Measurements from ENCODE around the gene SMPD2.

SMPD2 gene

DNA sequence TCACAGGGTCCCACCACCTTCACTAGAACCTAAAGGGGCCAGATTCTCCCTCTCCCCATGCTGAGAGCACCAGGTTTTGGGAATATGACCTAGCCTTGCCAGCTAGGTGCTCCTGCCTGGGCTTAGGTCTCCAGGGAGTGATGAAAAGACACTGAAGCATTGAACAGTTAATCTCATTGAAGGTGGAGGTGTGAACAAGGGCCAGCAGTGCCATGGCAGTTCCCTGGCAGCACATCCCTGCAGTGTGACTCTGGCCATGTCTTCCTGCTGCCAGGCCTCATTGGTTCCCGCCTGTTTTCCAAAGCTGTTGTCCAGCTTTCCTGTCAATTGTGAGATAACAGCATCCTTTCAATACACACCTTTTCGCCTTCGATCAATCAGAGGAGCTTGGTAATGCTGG is 11.0 kb upstream of the SMPD2 start:
- Histone ChIP-seq H3K9me3 (ENCODE audit: insufficient read depth, low read length) (no peaks in the 10 kb centered on the region), H3K79me2 (ENCODE audit: insufficient read depth, low read length) (no peaks in the 10 kb centered on the region), H3K9me2 (replicated peaks; ENCODE audit: insufficient read depth, low read length) (no peaks in the 10 kb centered on the region), H3K4me2 (ENCODE audit: low read depth, low read length, poor library complexity, severe bottlenecking) (no peak overlapping the region), H3K4me3 (ENCODE audit: insufficient read depth, low read length, poor library complexity, severe bottlenecking) (no peak overlapping the region), H2AFZ (ENCODE audit: low read depth, low read length, severe bottlenecking) (no peak overlapping the region), H4K20me1 (ENCODE audit: low read depth, low read length) (no peaks in the 10 kb centered on the region), H3K27ac (ENCODE audit: low read depth, low read length) (no peak overlapping the region), H3K36me3 (ENCODE audit: low read length) (no peaks in the 10 kb centered on the region), H3F3A (ENCODE audit: insufficient read depth) (no peaks in the 10 kb centered on the region), H3K27me3 (ENCODE audit: low read length) (no peaks in the 10 kb centered on the region), H3K9ac (ENCODE audit: low read length) (no peak overlapping the region)
- TF ChIP-seq, protein P1, sequence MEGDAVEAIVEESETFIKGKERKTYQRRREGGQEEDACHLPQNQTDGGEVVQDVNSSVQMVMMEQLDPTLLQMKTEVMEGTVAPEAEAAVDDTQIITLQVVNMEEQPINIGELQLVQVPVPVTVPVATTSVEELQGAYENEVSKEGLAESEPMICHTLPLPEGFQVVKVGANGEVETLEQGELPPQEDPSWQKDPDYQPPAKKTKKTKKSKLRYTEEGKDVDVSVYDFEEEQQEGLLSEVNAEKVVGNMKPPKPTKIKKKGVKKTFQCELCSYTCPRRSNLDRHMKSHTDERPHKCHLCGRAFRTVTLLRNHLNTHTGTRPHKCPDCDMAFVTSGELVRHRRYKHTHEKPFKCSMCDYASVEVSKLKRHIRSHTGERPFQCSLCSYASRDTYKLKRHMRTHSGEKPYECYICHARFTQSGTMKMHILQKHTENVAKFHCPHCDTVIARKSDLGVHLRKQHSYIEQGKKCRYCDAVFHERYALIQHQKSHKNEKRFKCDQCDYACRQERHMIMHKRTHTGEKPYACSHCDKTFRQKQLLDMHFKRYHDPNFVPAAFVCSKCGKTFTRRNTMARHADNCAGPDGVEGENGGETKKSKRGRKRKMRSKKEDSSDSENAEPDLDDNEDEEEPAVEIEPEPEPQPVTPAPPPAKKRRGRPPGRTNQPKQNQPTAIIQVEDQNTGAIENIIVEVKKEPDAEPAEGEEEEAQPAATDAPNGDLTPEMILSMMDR (IDR thresholded peaks at IDR 0.05; ENCODE audit: insufficient read depth, low read length, poor library complexity, severe bottlenecking), result no peak
- no peak for TF ChIP-seq EZH2phosphoT487 (conservative IDR thresholded peaks at IDR 0.05; ENCODE audit: low read length)

DNA sequence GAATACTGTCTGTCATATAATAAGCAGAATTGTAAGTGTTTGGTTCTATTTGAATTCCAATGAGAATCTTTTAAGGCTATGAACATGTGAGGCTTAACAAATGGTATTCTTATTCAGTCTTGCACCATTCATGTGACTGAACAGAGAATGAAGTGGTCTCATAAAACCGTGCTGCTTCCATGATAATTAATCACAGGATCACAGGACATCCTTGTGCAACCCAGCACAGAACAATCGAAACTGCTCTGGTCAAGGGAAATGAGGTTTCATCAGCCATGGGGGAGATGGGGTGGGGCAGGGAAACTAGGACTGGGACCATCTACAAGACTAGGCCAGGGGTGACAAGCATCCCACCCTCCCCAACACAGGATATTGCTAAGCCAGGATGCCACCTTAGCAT is 6.1 kb upstream of the SMPD2 start:
- Histone ChIP-seq H3K79me2 (ENCODE audit: insufficient read depth, low read length) (no peaks in the 10 kb centered on the region), H3K36me3 (ENCODE audit: low read length) (no peaks in the 10 kb centered on the region), H3K9me3 (ENCODE audit: insufficient read depth, low read length) (no peaks in the 10 kb centered on the region), H2AFZ (ENCODE audit: low read depth, low read length, severe bottlenecking) (no peak overlapping the region), H3K9me2 (replicated peaks; ENCODE audit: insufficient read depth, low read length) (no peaks in the 10 kb centered on the region), H3K27ac (ENCODE audit: low read depth, low read length) (no peak overlapping the region), H3K9ac (ENCODE audit: low read length) (no peak overlapping the region), H3K4me3 (ENCODE audit: insufficient read depth, low read length, poor library complexity, severe bottlenecking) (no peak overlapping the region), H4K20me1 (ENCODE audit: low read depth, low read length) (no peaks in the 10 kb centered on the region), H3K4me2 (ENCODE audit: low read depth, low read length, poor library complexity, severe bottlenecking) (no peak overlapping the region), H3F3A (ENCODE audit: insufficient read depth) (no peaks in the 10 kb centered on the region), H3K27me3 (ENCODE audit: low read length) (no peaks in the 10 kb centered on the region; the same call in 1 of the 2 replicates)
- TF ChIP-seq EZH2phosphoT487 (conservative IDR thresholded peaks at IDR 0.05; ENCODE audit: low read length), result no peak
- TF ChIP-seq, protein P1 (IDR thresholded peaks at IDR 0.05; ENCODE audit: insufficient read depth, low read length, poor library complexity, severe bottlenecking), result no peak

DNA sequence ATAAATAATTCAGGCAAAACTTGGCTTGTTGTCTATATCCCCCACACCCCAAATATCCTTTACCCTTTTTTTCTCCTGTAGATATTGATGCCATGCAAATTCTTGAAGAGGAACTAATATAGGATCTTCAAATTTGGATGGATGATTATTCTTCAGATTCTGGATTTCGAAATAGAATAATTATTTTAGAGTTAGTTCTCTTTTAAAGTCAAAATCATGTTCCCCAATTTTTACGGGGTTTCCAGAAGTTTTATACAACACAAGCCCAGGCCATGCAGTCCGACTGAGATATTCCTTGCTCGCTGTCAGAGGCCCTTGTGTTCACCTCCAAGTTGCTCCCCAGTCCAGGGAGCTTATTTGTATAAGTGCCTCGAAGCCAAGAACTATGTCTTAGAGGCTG is 4.5 kb upstream of the SMPD2 start:
- no peaks in the 10 kb centered on the region; the same call in 1 of the 2 replicates for H3K27me3 ChIP-seq (ENCODE audit: low read length)

More for the DNA sequence above, 4.5 kb upstream of the SMPD2 start:
- Histone ChIP-seq H3K4me2 (ENCODE audit: low read depth, low read length, poor library complexity, severe bottlenecking) (no peak overlapping the region), H3K36me3 (ENCODE audit: low read length) (no peaks in the 10 kb centered on the region), H3K27ac (ENCODE audit: low read depth, low read length) (no peak overlapping the region), H3K9me3 (ENCODE audit: insufficient read depth, low read length) (no peaks in the 10 kb centered on the region), H4K20me1 (ENCODE audit: low read depth, low read length) (no peaks in the 10 kb centered on the region), H3K9me2 (replicated peaks; ENCODE audit: insufficient read depth, low read length) (no peaks in the 10 kb centered on the region), H2AFZ (ENCODE audit: low read depth, low read length, severe bottlenecking) (no peak overlapping the region), H3K4me3 (ENCODE audit: insufficient read depth, low read length, poor library complexity, severe bottlenecking) (no peak overlapping the region), H3K79me2 (ENCODE audit: insufficient read depth, low read length) (no peaks in the 10 kb centered on the region), H3F3A (ENCODE audit: insufficient read depth) (0 out of 2 replicates have a peak, but pooled peaks cover 4% of the 10 kb centered on the region), H3K9ac (ENCODE audit: low read length) (no peak overlapping the region)
- TF ChIP-seq, protein P1 (IDR thresholded peaks at IDR 0.05; ENCODE audit: insufficient read depth, low read length, poor library complexity, severe bottlenecking), result no peak
- TF ChIP-seq EZH2phosphoT487 (conservative IDR thresholded peaks at IDR 0.05; ENCODE audit: low read length), result no peak
